HFFc6 (cell line): Measurements from ENCODE around the gene COL6A2. TPM values are rescaled to one million over a fixed set of nuclear protein-coding genes. Genes with fewer than 3 reads are reported as not detected.
"Not testable (repeated sequence)": the region's sequence is repeated elsewhere in the genome, so short reads cannot be mapped to it uniquely, and the experiment has no call there.

Experiments used
- DNase-seq: peaks from one replicate; pipeline ENCODE4 v3.0.0-alpha.2; 2018
- H3K27ac Mint-ChIP-seq: 2 replicates; pipeline ENCODE4 v1.8.0; 2020; ENCODE audit warnings: mild to moderate bottlenecking, mixed read lengths
- H3K27me3 Mint-ChIP-seq: 2 replicates; pipeline ENCODE4 v1.8.0; 2021; ENCODE audit warnings: mild to moderate bottlenecking, moderate library complexity, mixed read lengths; ENCODE audit not compliant: insufficient read depth
- H3K36me3 Mint-ChIP-seq: 2 replicates; pipeline ENCODE4 v1.8.0; 2021; ENCODE audit warnings: low read depth, mixed read lengths
- H3K4me1 Mint-ChIP-seq: 2 replicates; pipeline ENCODE4 v1.8.0; 2020; ENCODE audit warnings: low read depth, mixed read lengths
- H3K4me3 Mint-ChIP-seq: 2 replicates; pipeline ENCODE4 v1.8.0; 2020; ENCODE audit warnings: mild to moderate bottlenecking, moderate library complexity, mixed read lengths
- H3K9me3 Mint-ChIP-seq: 2 replicates; pipeline ENCODE4 v1.8.0; 2020; ENCODE audit warnings: mild to moderate bottlenecking, mixed read lengths
- CTCF ChIP-seq: fragments of 200-600 bp; sonication (generic); IDR thresholded peaks from 2 replicates; pipeline ENCODE4 v1.5.0; 2021; ENCODE audit warnings: antibody characterized with exemption, mild to moderate bottlenecking
- total RNA-seq, 6 experiments: library from RNA; stranded (reverse); fragmentation: NEBNext Ultra II Directional; extraction: Animal tissue kit (Norgen Biotek cat#: 25700); gene quantifications; 2 replicates in 1 of 6; 3 replicates in 5 of 6; pipeline ENCODE4 v1.2.3, GENCODE V29; 2021

Gene COL6A2
- total RNA-seq, 6 experiments from 2014 or later = 426 to 514 (median 467) TPM

- H3K4me1 Mint-ChIP-seq = peaks cover 34% of the 10 kb centered on the region
- no peaks in the 10 kb centered on the region for H3K27me3 Mint-ChIP-seq
- DNase-seq = no peak
Measured at GRCh38 chr21:46082963-46083790, 14.7 kb upstream of the COL6A2 start.

GRCh38 chr21:46083791-46084561 is 13.9 kb upstream of the COL6A2 start:
- Mint-ChIP-seq H3K9me3 (peaks cover 15% of the 10 kb centered on the region), H3K36me3 (peaks cover 16% of the 10 kb centered on the region), H3K27ac (no peak overlapping the region), H3K4me1 (peaks cover 26% of the 10 kb centered on the region), H3K4me3 (no peak overlapping the region), H3K27me3 (no peaks in the 10 kb centered on the region)
- no peak for DNase-seq
- no peak for TF ChIP-seq CTCF

More at GRCh38 chr21:46082963-46083790, 14.7 kb upstream of the COL6A2 start:
- Mint-ChIP-seq H3K4me3 (no peak overlapping the region), H3K27ac (no peak overlapping the region), H3K36me3 (peaks cover 8% of the 10 kb centered on the region), H3K9me3 (peaks cover 8% of the 10 kb centered on the region)
- TF ChIP-seq CTCF = no peak

GRCh38 chr21:46084709-46085108 is 13.2 kb upstream of the COL6A2 start:
- H3K36me3 Mint-ChIP-seq = peaks cover 16% of the 10 kb centered on the region
- peaks cover 18% of the 10 kb centered on the region for H3K4me1 Mint-ChIP-seq
- H3K27me3 Mint-ChIP-seq = no peaks in the 10 kb centered on the region
- H3K27ac Mint-ChIP-seq = no peak overlapping the region
- H3K9me3 Mint-ChIP-seq = peaks cover 16% of the 10 kb centered on the region
- no peak for DNase-seq
- no peak overlapping the region for H3K4me3 Mint-ChIP-seq
- no peak for TF ChIP-seq CTCF

- H3K36me3 Mint-ChIP-seq = peaks cover 18% of the 10 kb centered on the region
- H3K27ac Mint-ChIP-seq, DNase-seq, H3K4me3 Mint-ChIP-seq, H3K27me3 Mint-ChIP-seq: not testable (repeated sequence)
- H3K9me3 Mint-ChIP-seq = peaks cover 21% of the 10 kb centered on the region
- peaks cover 13% of the 10 kb centered on the region for H3K4me1 Mint-ChIP-seq
Measured at GRCh38 chr21:46085259-46085658, 12.7 kb upstream of the COL6A2 start.

GRCh38 chr21:46087641-46088040 is 10.3 kb upstream of the COL6A2 start:
- no peak for DNase-seq
- peaks cover 28% of the 10 kb centered on the region for H3K36me3 Mint-ChIP-seq
- TF ChIP-seq CTCF = no peak
- H3K9me3 Mint-ChIP-seq = peaks cover 31% of the 10 kb centered on the region
- peaks cover 5% of the 10 kb centered on the region; the same call in 1 of the 2 replicates for H3K27me3 Mint-ChIP-seq
- peaks cover 18% of the 10 kb centered on the region for H3K4me1 Mint-ChIP-seq
- H3K27ac Mint-ChIP-seq = no peak overlapping the region
- H3K4me3 Mint-ChIP-seq = no peak overlapping the region

GRCh38 chr21:46088189-46088588 is 9.7 kb upstream of the COL6A2 start:
- no peak overlapping the region for H3K27ac Mint-ChIP-seq

More at GRCh38 chr21:46088189-46088588, 9.7 kb upstream of the COL6A2 start:
- Mint-ChIP-seq H3K27me3 (peaks cover 5% of the 10 kb centered on the region; the same call in 1 of the 2 replicates), H3K36me3 (peaks cover 28% of the 10 kb centered on the region), H3K4me3 (no peak overlapping the region), H3K9me3 (peaks cover 31% of the 10 kb centered on the region), H3K4me1 (peaks cover 23% of the 10 kb centered on the region)
- TF ChIP-seq CTCF = no peak
- DNase-seq = no peak
